GM21717 (cell line): Measurements from ENCODE around the gene CDYL.

Experiments
- ATAC-seq: cut with Tn5 transposase; IDR thresholded peaks from one replicate; pipeline ENCODE4 v1.9.1; 2021; ENCODE audit warnings: mild to moderate bottlenecking, moderate library complexity; ENCODE audit not compliant: unreplicated experiment

CDYL gene

DNA sequence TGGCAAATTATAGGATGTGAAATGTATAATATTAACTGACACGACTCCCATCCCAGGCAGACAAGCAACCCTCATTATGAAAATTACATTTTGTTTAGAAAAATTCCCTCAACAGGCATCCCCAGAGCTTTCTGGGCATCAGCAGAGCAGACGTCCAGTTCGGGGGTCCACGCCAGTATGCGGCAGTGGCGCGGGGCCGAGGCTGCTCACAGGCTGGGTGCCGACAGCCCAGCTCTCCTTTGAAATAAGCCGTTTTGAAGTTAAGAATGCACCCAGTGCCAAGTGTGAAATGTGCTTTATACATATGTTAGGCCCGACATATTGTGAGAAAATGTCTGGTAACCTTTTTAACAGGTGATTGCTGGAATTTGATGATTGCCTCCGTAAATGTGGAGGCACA lies 177.2 kb downstream of the CDYL start:
- no peak for ATAC-seq

GRCh38 chr6:4956625-4957024 lies 180.4 kb downstream of the CDYL start:
- no peak for ATAC-seq

DNA sequence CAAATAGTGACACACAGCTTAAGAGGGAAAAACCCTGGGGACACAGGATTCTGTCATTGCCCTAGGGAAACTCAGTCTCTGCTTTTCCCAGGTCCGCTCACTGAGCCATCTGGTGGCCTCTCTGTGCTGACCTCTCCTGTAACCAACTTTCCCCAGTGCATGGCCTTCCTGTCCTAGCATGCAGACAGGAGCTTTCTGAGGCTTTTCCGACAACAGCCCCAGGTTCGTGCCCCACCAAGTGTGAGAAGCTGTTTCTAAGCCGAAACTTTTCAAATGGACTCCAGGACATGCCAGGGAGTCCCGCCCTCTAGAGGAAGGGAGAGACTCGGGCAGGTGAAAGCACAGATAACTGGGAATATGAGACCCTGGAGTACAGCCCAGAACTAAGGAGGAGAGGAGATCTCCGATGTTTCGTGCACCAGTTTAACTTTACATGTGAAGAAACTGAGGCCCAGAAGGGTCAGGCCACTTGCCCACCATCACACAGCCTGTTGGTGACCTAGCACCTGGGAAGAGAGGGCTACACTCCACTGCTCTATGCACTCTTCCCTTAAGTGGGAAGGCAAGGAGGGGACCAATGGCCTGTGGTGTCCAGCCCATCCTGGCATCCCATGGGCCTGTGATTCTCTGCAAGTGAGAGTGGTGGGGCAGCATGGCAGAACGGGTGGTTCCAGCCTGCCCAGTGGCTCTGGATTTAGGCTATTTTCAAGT lies 181.5 kb downstream of the CDYL start:
- ATAC-seq = no peak

DNA sequence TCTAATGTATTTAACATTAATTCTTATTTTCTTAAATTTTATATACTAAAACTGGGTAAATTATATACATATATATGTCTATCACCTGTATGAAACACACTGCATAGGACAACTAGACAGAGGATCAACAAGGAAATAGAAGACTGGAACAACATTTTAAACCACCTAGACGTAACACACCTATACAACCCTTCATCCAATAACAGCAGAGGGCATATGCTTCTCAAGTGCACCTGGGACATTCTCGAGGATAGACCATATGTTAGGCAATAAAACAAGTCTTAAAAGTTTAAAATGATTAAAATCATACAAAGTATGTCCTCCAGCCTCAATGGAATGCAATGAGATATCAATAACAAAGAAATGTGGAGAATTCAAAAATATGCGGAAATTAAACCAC lies 182.4 kb downstream of the CDYL start:
- ATAC-seq = no peak

DNA sequence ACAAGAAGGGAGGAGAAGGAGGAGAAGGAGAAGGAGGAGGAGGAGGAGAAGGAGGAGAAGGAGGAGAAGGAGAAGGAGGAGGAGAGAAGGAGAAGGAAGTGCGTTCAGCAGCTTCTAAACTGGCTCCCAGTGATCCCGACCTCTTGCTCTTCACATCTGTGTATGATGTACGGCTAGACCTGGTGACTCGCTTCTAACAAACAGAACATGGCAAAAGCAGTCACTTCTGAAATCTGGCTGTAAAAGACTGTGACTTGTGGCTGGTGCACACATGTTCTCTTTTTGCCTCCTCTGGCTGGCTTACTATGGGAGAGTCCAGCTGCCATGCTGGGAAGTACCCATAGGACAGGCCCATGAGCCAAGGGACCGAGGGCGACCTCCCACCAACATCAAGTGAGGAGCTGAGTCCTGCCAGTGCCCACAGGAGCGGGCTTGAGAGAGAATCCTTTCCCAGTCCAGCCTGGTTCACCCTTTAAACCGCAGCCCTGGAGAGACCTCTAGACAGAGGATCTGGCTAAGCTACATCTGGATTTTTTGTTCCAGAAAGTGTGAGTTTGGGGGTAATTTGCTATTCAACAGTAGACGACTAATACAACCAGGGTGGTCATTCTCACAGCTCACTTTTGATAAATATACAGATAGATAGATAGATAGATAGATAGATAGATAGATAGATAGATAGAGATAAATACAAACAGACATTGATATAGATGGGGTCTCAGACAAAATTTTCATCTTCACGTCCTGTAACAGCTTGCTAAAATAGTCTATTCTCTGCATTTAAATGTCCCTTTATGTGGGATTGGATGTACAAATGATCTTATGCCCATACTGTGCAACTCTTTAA lies 185.3 kb downstream of the CDYL start:
- no peak for ATAC-seq

DNA sequence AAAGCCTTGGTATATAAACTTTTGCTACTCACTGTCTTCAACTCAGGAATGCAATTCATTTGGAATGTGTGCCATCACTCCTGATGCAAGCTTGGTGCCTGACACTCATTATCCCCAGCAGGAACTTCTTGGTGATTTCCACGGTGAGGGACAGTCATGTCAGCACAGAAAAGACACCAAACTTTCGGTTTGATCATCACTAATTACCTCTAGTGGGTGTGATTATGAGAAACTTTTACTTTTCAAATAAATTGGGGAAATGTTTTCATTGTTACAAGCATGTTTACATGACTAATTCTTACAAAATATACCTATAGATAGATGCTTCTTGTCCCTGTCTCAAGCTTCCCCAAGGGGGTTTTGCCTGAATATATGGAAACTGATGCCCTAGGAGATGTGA lies 186.7 kb downstream of the CDYL start:
- ATAC-seq = no peak

DNA sequence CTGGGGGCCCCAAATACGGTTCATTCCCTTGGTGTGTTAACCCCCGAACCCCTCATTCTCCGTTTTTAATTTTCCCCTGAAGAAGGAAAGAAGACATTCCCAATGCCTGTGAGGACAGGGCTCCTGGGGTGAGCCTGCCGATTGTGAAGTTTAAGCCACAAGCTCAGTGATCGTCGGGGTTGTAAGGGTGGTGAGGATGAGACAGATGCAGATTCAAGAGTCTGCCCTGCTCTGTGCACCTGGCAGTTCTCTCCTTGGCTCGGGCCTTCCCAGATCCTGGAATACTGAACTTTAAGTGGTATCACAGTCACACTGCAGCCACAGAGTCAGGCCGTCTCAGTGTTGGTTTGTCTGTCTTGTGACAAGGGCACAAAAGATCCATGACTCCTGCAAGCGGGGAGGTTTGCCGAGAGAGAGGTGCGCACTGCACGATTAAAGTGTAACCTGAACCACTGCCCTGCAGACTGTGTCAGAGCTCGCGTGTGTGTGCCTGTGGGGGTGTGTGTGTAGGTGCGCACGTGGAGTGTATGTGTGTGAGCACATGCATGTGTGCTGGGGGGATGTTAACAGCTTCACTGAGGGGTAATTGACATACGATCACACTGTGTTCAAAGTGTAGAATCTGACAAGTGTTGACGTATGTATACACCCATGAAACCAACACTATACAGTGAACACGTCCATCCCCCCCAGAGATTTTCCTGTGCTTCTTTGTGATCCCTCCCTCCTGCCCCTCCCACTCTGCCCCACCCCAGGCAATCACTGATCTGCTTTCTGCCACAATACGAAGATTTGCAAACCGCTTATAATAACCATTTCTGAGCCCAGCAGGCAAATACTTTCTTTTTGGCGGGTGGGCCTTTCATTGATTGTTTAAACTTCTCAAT lies 188.7 kb downstream of the CDYL start:
- no peak for ATAC-seq

GRCh38 chr6:4965562-4966389 lies 189.6 kb downstream of the CDYL start:
- ATAC-seq = no peak

GRCh38 chr6:4967301-4968030 lies 191.3 kb downstream of the CDYL start:
- ATAC-seq = no peak

GRCh38 chr6:4969609-4970285 lies 193.5 kb downstream of the CDYL start:
- no peak for ATAC-seq

DNA sequence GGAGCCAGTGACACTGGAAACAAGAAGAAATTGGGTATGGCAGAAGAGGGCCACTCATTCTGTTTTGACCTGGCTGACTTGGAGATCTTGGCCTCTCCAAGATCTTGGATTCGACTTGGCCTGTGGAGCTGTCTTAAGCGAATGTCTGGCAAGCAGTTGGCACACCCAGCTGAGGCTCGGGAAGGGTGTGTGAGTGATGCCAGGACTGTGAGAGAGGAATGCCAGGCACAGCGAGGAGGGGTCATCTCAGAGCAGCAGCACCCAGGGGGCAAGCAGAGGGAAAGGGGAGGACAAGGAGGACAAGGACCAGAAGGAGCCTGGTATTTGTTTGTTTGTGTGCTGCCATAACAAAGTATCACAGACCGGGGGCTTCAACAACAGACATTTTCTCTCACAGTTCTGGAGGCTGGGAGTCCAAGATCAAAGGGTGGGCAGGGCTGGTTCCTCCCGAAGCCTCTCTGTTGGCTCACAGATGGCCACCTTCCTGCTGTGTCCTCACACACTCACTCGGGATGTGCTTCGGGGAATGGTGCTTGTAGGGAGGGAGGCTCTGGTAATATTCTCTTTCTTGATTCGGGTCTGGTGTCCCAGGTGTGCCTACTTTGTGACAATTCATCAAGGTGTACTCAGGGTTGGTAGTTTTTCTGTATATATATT lies 194.7 kb downstream of the CDYL start:
- ATAC-seq = no peak

DNA sequence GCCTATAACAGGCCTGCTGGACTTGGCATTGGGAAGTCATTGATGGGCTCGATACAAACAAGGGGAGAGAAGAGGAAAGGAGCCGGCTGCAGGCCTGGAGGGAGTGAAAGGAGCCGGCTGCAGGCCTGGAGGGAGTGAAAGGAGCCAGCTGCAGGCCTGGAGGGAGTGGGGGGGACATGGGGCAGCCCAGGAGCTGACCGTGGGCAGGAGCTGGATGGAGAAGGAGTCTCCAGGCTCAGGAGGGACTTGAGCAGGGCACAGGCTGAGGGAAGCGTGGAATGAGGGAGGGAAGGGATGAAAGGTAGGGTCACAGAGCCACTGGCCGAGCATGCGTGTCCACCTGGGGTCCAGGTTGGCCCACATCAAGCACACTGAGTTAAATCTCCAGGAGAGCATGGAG lies 195.6 kb downstream of the CDYL start:
- ATAC-seq = no peak

GRCh38 chr6:4972438-4972837 lies 196.2 kb downstream of the CDYL start:
- no peak for ATAC-seq

DNA sequence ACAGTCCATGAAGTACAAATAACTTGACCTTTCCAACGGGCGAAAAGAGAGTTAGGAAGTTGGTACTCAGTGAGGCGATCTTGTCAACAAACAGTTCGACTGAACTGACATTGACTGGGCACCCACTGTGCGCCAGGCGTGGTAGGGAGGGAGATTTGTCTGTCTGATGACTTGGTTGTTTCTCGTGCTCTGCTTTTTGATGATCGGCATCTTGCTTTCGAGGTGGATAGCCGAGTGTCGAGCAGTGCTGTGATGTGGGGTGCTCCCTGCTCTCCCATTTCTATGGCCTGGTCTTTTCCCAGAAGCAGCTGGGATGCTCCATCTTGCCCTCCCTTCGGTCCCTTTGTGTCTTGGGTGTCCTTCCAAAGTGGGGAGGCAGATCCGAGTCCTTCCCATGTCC lies 197.2 kb downstream of the CDYL start:
- no peak for ATAC-seq

GRCh38 chr6:4973982-4974745 lies 198.0 kb downstream of the CDYL start:
- ATAC-seq = no peak

- ATAC-seq = no peak
These were observed 198.8 kb downstream of the CDYL start for GRCh38 chr6:4974962-4975361.

DNA sequence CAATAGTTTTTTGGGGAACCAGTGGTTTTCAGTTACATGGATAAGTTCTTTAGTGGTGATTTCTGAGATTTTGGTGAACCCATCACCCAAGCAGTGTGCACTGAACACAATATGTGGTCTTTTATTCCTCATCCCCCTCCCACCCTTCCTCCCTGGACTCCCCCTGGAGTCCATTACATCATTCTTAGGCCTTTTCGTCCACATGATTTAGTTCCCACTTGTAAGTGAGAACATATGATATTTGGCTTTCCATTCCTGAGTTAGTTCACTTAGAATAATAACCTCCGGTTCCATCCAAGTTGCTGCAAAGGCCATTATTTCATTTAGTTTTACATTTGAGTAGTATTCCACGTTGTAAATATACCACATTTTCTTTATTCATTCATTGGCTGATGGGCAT lies 199.3 kb downstream of the CDYL start:
- no peak for ATAC-seq

GRCh38 chr6:4977468-4977867 lies 201.3 kb downstream of the CDYL start:
- ATAC-seq = no peak
